ENCODE data around the gene TGFBR3.

TGFBR3 gene

DNA sequence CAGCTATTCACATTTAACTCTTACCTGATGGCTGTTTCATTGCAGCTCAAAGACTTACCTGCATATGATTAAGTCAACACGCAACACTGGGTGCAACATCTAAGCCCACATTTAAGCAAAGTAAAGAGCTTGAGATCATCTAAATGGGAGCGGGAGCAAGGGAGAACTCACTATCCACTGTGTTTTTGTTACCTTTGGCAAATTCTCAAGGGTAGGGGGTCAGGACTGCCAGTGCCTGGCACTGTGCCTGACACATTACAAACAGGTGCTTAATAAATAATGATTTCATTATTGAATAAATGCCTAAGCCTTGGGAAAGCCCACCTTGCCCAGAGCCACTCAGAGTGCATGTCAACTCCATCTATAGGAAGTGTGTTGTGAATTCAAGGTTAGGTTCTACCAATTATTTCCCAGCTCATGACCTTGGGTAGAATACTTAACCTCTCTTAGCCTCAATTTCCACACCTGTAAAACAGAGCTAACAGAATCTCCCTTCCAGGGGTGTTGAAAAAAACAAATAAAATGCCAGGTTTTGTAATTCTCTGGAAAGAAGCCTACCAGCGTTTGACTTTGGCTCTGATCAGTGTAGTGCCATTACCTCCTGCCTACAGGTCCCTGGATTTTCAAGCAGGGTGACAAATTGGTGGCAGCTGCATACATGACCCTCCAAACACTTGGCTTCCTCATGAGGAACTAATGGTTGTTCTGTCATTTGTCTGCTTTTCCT, 109.7 kb downstream of the TGFBR3 start:
- Mint-ChIP-seq H3K4me1 (peaks cover 40% of the 10 kb centered on the region), H3K36me3 (ENCODE audit: low read depth) (peaks cover 22% of the 10 kb centered on the region), H3K9me3 (peaks cover 3% of the 10 kb centered on the region), H3K27ac (peak overlapping the region in 2 of 3 experiments; percentile 49 to 85), H3K4me3 (no peak overlapping the region), H3K27me3 (ENCODE audit: low read depth) (no peaks in the 10 kb centered on the region)
- TF ChIP-seq, protein P1, sequence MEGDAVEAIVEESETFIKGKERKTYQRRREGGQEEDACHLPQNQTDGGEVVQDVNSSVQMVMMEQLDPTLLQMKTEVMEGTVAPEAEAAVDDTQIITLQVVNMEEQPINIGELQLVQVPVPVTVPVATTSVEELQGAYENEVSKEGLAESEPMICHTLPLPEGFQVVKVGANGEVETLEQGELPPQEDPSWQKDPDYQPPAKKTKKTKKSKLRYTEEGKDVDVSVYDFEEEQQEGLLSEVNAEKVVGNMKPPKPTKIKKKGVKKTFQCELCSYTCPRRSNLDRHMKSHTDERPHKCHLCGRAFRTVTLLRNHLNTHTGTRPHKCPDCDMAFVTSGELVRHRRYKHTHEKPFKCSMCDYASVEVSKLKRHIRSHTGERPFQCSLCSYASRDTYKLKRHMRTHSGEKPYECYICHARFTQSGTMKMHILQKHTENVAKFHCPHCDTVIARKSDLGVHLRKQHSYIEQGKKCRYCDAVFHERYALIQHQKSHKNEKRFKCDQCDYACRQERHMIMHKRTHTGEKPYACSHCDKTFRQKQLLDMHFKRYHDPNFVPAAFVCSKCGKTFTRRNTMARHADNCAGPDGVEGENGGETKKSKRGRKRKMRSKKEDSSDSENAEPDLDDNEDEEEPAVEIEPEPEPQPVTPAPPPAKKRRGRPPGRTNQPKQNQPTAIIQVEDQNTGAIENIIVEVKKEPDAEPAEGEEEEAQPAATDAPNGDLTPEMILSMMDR (IDR thresholded peaks at IDR 0.05; ENCODE audit: unreplicated experiment in 3 of 3) = no peak

DNA sequence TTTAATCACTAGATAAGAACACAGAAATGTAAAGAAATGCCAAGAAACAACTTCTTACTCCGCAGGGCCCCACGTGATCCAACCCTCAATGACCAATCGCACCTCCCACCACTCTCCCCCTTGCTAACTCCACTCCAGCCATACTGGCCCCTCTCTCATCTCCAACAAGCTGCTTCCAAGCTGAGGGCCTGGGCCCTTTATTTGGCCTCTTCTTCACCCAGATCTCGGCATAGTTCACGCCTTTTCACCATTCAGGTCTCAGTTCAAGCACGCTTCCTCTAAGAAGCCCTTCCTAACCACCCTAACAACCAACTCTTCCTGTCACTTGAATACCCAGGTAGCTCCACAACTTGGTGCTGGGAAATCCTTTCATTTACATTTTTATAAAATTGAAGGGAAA, 110.7 kb downstream of the TGFBR3 start:
- peaks cover 45% of the 10 kb centered on the region for H3K4me1 Mint-ChIP-seq
- H3K27ac Mint-ChIP-seq = peak overlapping the region in 2 of 3 experiments; percentile 4 to 8
- peaks cover 22% of the 10 kb centered on the region for H3K36me3 Mint-ChIP-seq (ENCODE audit: low read depth)
- H3K4me3 Mint-ChIP-seq = no peak overlapping the region
- H3K27me3 Mint-ChIP-seq (ENCODE audit: low read depth) = no peaks in the 10 kb centered on the region
- peaks cover 3% of the 10 kb centered on the region for H3K9me3 Mint-ChIP-seq
- TF ChIP-seq, protein P1 (IDR thresholded peaks at IDR 0.05; ENCODE audit: unreplicated experiment in 3 of 3) = no peak

DNA sequence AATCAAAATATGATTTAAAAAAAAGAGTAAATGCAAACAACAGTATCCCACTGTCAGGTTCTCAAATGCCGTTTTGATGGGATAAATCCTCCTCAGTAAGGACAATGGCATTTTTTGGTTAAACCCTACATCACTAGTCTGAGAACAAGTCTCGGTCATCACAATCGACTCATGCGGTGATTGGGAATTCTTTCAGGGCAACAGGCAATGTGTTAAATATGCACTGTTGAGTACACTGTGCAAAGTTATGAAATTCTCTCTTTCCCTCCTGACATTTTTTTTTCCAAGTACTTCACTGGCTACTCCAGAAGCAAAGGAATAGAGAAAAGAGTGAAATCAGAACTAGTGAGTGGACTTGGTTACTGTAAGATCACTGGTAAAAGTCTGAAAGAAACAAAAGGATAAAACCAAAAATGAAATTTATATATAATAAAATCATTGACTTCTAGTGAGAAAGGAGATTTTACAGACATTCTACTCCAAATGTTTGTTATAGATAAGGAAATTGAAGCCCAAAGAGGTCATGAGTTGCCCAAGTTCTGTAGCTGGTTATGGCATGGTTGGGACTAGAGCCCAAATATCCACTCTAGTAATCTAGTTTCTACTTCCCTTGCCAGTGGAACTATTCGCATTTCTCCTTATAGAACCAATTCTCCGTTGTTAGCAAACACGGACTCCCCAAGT, 111.3 kb downstream of the TGFBR3 start:
- H3K9me3 Mint-ChIP-seq = peaks cover 3% of the 10 kb centered on the region
- no peaks in the 10 kb centered on the region for H3K27me3 Mint-ChIP-seq (ENCODE audit: low read depth)
- H3K4me1 Mint-ChIP-seq = peaks cover 50% of the 10 kb centered on the region
- peaks cover 24% of the 10 kb centered on the region for H3K36me3 Mint-ChIP-seq (ENCODE audit: low read depth)
- peak overlapping the region in 2 of 3 experiments; percentile 4 to 8 for H3K27ac Mint-ChIP-seq
- no peak overlapping the region for H3K4me3 Mint-ChIP-seq
- TF ChIP-seq, protein P1 (IDR thresholded peaks at IDR 0.05; ENCODE audit: unreplicated experiment in 3 of 3) = no peak

DNA sequence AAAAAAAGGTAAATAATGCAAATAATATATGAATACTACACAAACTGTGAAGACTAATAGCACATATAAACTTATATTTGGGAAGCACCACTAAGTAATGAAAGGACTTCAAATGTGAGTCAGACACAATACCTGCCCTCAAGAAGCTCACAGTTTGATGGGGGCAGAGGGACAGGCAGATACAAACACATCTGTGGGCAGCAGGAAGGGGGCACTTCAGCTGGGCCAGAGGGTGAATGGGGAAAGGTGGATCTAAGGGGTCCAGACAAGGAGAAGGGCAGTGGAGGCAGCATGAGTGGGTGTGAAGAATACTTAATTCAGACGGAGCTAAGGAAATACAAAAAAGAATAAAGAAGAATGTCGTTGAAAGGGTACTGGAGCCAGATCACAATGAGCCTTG, 114.2 kb downstream of the TGFBR3 start:
- H3K4me3 Mint-ChIP-seq = no peak overlapping the region
- H3K36me3 Mint-ChIP-seq (ENCODE audit: low read depth) = peaks cover 29% of the 10 kb centered on the region
- peaks cover 3% of the 10 kb centered on the region for H3K9me3 Mint-ChIP-seq
- H3K27me3 Mint-ChIP-seq (ENCODE audit: low read depth) = no peaks in the 10 kb centered on the region
- peak overlapping the region; percentile 39 to 68 (median 39) for H3K27ac Mint-ChIP-seq
- H3K4me1 Mint-ChIP-seq = peaks cover 36% of the 10 kb centered on the region
- TF ChIP-seq, protein P1 (IDR thresholded peaks at IDR 0.05; ENCODE audit: unreplicated experiment in 3 of 3) = no peak

DNA sequence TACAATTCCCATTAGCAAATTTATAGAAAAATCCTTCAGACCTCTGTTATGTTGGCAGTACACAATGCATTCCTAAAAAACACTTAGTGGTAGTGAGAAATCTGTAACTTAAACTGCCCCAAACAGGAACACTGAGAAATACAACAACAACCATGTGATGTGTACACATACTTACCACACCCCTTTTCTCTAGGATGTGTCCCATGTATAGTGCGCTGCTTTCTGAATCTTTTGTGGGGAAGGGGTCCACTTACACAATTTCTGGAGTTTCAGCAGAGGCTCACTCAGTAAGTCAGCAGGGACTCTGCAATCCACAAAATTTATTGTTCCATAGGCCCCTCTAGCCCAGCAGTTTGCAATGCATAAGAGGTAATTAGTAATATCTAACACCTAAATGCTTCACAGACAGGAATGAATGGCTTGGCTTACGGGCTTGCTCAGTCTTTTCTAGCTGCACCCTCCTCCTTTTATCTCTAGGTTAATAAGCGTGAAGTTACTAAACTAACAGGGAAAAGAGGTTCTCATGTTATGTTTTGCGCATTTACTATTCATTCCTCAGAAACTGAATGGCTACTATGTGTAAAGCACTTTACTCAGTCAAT, 115.2 kb downstream of the TGFBR3 start:
- Mint-ChIP-seq H3K27me3 (ENCODE audit: low read depth) (no peaks in the 10 kb centered on the region), H3K4me3 (no peak overlapping the region), H3K27ac (peak overlapping the region; percentile 13 to 74 (median 65)), H3K36me3 (ENCODE audit: low read depth) (peaks cover 29% of the 10 kb centered on the region), H3K4me1 (peaks cover 35% of the 10 kb centered on the region), H3K9me3 (peaks cover 3% of the 10 kb centered on the region)
- TF ChIP-seq, protein P1 (IDR thresholded peaks at IDR 0.05; ENCODE audit: unreplicated experiment in 3 of 3) = no peak

All from nephron (organoid).